CD14-positive monocyte (primary cell): Measurements from ENCODE around the gene TMEM45B. TPM values are rescaled to one million over a fixed set of nuclear protein-coding genes. Genes with fewer than 3 reads are reported as not detected.
A peak's percentile ranks its signal among the peaks of the same experiment; 100 is the strongest.
"Not testable (repeated sequence)": the region's sequence is repeated elsewhere in the genome, so short reads cannot be mapped to it uniquely, and the experiment has no call there.

Experiments used
- DNase-seq, 3 donors: peaks; one replicate each; pipeline ENCODE4 v3.0.0-alpha.2; 2011 to 2022
- H2AFZ ChIP-seq: 2 replicates; pipeline ENCODE4 v1.6.0; 2012; ENCODE audit warnings: mild to moderate bottlenecking, low read depth, low read length, inconsistent platforms; ENCODE audit not compliant: insufficient read depth, poor library complexity, severe bottlenecking
- H3K27ac ChIP-seq, 2 donors: 1 replicate in 1 of 2; 2 replicates in 1 of 2; pipeline ENCODE4 v1.5.1; 2012 to 2013; ENCODE audit warnings: low read length in 2 of 2, control low read depth in 1 of 2, inconsistent platforms in 1 of 2, low read depth in 1 of 2, mild to moderate bottlenecking in 1 of 2
- H3K27me3 ChIP-seq, 2 donors: one replicate each; pipeline versions ENCODE4 v1.6.0 to v1.6.1; 2011 to 2013; ENCODE audit warnings: low read length in 2 of 2; ENCODE audit not compliant: control insufficient read depth in 2 of 2, insufficient read depth in 2 of 2
- H3K36me3 ChIP-seq, 2 donors: replicated peaks in 1 of 2; 1 replicate in 1 of 2; 2 replicates in 1 of 2; pipeline versions ENCODE4 v1.5.1 to v1.6.1; 2012 to 2013; ENCODE audit warnings: low read length in 2 of 2, control low read depth in 1 of 2, inconsistent platforms in 1 of 2, mild to moderate bottlenecking in 1 of 2; ENCODE audit not compliant: insufficient read depth in 2 of 2, control insufficient read depth in 1 of 2
- H3K4me1 ChIP-seq, 2 donors: 1 replicate in 1 of 2; 2 replicates in 1 of 2; pipeline versions ENCODE4 v1.5.1 to v1.6.1; 2012 to 2013; ENCODE audit warnings: low read length in 2 of 2, control low read depth in 1 of 2, inconsistent platforms in 1 of 2, mild to moderate bottlenecking in 1 of 2, moderate library complexity in 1 of 2; ENCODE audit not compliant: insufficient read depth in 2 of 2, control insufficient read depth in 1 of 2
- H3K4me2 ChIP-seq: replicated peaks from 2 replicates; pipeline ENCODE3; 2012; ENCODE audit warnings: low read length, moderate library complexity, mild to moderate bottlenecking; ENCODE audit not compliant: poor library complexity, severe bottlenecking; ENCODE audit errors: extremely low read depth
- H3K4me3 ChIP-seq, 3 experiments: fragments of 200-600 bp in 1 of 3; sonication (generic) in 1 of 3; replicated peaks in 1 of 3; 1 replicate in 2 of 3; 2 replicates in 1 of 3; pipeline ENCODE4 v1.5.1; 2011 to 2013; ENCODE audit warnings: low read length in 3 of 3, mild to moderate bottlenecking in 3 of 3, control low read depth in 2 of 3, low read depth in 2 of 3, inconsistent platforms in 1 of 3, moderate library complexity in 1 of 3
- H3K79me2 ChIP-seq: 2 replicates; pipeline ENCODE4 v1.6.0; 2012; ENCODE audit warnings: mild to moderate bottlenecking, control low read depth, inconsistent platforms, low read length, moderate library complexity; ENCODE audit not compliant: insufficient read depth
- H3K9ac ChIP-seq: 2 replicates; pipeline ENCODE4 v1.6.0; 2017; ENCODE audit warnings: low read length, mild to moderate bottlenecking; ENCODE audit not compliant: insufficient read depth, poor library complexity, severe bottlenecking
- H3K9me3 ChIP-seq, 2 donors: replicated peaks in 1 of 2; 1 replicate in 1 of 2; 2 replicates in 1 of 2; pipeline versions ENCODE4 v1.5.1 to v1.6.1; 2012 to 2013; ENCODE audit warnings: low read length in 2 of 2, control low read depth in 1 of 2; ENCODE audit not compliant: control insufficient read depth in 1 of 2, insufficient read depth in 1 of 2
- H4K20me1 ChIP-seq: 2 replicates; pipeline ENCODE4 v1.6.0; 2012; ENCODE audit warnings: mild to moderate bottlenecking, low read length, control low read depth, moderate library complexity; ENCODE audit not compliant: insufficient read depth
- H3K27ac Mint-ChIP-seq, 7 donors: one replicate each; pipeline ENCODE4 v1.8.0; 2020; ENCODE audit warnings: mild to moderate bottlenecking in 7 of 7, mixed read lengths in 7 of 7, moderate library complexity in 6 of 7, inconsistent platforms in 2 of 7
- H3K27me3 Mint-ChIP-seq, 3 donors: one replicate each; pipeline ENCODE4 v1.8.0; 2021 to 2022; ENCODE audit warnings: low read depth in 3 of 3, mild to moderate bottlenecking in 3 of 3, mixed read lengths in 3 of 3, moderate library complexity in 3 of 3, inconsistent platforms in 1 of 3
- H3K36me3 Mint-ChIP-seq, 2 donors: one replicate each; pipeline ENCODE4 v1.8.0; 2020; ENCODE audit warnings: mixed read lengths in 2 of 2, inconsistent platforms in 1 of 2, mild to moderate bottlenecking in 1 of 2
- H3K4me1 Mint-ChIP-seq: one replicate; pipeline ENCODE4 v1.8.0; 2020; ENCODE audit warnings: mild to moderate bottlenecking, mixed read lengths
- H3K4me3 Mint-ChIP-seq, 2 donors: one replicate each; pipeline ENCODE4 v1.8.0; 2020; ENCODE audit warnings: mild to moderate bottlenecking in 2 of 2, mixed read lengths in 2 of 2, moderate library complexity in 1 of 2
- H3K9me3 Mint-ChIP-seq, 7 donors: one replicate each; pipeline ENCODE4 v1.8.0; 2020 to 2022; ENCODE audit warnings: mixed read lengths in 7 of 7, mild to moderate bottlenecking in 6 of 7, moderate library complexity in 6 of 7, inconsistent platforms in 2 of 7
- WGBS: methylation state at CpG from one replicate; pipeline ENCODE4 v1.1.5; 2013; ENCODE audit warnings: missing lambda C conversion rate; ENCODE audit not compliant: insufficient coverage; 5-methylcytosine and 5-hydroxymethylcytosine counted together
- intact Hi-C, 2 donors: fragments of 100-400 bp; cut with micrococcal nuclease; formaldehyde crosslinking; loops; one replicate each; pipeline versions ENCODE4 v1.15.0 to v1.15.1; 2023
- polyA plus RNA-seq, 3 donors: library from polyadenylated mRNA; depleted of rRNA in 1 of 3; unstranded in 2 of 3; stranded (reverse) in 1 of 3; fragments of 300-500 nt in 2 of 3; fragments of >200 nt in 1 of 3; fragmentation: Illumina TruSeq in 2 of 3; gene quantifications; 1 replicate in 2 of 3; 2 replicates in 1 of 3; pipeline ENCODE4 v1.2.3, GENCODE V29; 2012 to 2021
- TF ChIP-seq, protein P1 (sequence below): fragments of 200-600 bp; IDR thresholded peaks from one replicate; pipeline ENCODE4 v1.8.0; 2022; ENCODE audit warnings: antibody characterized with exemption, mild to moderate bottlenecking

Gene TMEM45B
- polyA plus RNA-seq, 3 donors, result 0.24 to 1.7 (median 0.56) TPM

DNA sequence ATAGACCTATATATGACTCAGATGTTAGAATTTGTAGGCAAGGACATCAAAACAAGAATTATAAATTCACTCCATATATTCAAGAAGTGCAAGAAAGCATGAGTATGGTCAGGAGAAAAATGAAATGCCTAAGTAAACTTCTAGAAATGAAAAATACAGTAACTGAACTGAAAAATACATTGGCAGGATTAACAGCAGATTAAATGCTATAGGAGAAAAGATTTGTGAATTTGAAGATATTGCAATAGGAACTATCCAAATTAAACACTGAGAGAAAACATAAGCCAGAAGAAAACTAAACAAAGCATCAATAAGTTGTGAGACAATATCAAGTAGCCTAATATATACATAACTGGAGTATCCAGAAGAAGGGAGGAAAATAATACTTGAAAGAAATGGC lies 46.6 kb upstream of the TMEM45B start:
- TF ChIP-seq, protein P1, sequence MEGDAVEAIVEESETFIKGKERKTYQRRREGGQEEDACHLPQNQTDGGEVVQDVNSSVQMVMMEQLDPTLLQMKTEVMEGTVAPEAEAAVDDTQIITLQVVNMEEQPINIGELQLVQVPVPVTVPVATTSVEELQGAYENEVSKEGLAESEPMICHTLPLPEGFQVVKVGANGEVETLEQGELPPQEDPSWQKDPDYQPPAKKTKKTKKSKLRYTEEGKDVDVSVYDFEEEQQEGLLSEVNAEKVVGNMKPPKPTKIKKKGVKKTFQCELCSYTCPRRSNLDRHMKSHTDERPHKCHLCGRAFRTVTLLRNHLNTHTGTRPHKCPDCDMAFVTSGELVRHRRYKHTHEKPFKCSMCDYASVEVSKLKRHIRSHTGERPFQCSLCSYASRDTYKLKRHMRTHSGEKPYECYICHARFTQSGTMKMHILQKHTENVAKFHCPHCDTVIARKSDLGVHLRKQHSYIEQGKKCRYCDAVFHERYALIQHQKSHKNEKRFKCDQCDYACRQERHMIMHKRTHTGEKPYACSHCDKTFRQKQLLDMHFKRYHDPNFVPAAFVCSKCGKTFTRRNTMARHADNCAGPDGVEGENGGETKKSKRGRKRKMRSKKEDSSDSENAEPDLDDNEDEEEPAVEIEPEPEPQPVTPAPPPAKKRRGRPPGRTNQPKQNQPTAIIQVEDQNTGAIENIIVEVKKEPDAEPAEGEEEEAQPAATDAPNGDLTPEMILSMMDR, result no peak
- peaks cover 2% of the 10 kb centered on the region for H3K4me1 Mint-ChIP-seq
- Histone ChIP-seq H3K79me2 (no peaks in the 10 kb centered on the region), H3K4me3 (no peak overlapping the region), H3K9me3 (no peaks in the 10 kb centered on the region), H3K4me1 (no peaks in the 10 kb centered on the region), H4K20me1 (no peaks in the 10 kb centered on the region), H3K9ac (no peak overlapping the region), H3K36me3 (no peaks in the 10 kb centered on the region), H3K27me3 (no peaks in the 10 kb centered on the region), H2AFZ (no peak overlapping the region), H3K27ac (no peak overlapping the region), H3K4me2 (no peak overlapping the region)
- no peak for DNase-seq
- H3K36me3 Mint-ChIP-seq, result no peaks in the 10 kb centered on the region
- peaks cover 1 to 18% (median 6%) of the 10 kb centered on the region in 3 donors for H3K27me3 Mint-ChIP-seq
- H3K9me3 Mint-ChIP-seq, result peaks cover 0 to 11% (median 5%) of the 10 kb centered on the region in 7 donors
- intact Hi-C loops, result no loop called here
- peak overlapping the region in 1 of 2 donors; percentile 16 for H3K4me3 Mint-ChIP-seq
- no peak overlapping the region for H3K27ac Mint-ChIP-seq

DNA sequence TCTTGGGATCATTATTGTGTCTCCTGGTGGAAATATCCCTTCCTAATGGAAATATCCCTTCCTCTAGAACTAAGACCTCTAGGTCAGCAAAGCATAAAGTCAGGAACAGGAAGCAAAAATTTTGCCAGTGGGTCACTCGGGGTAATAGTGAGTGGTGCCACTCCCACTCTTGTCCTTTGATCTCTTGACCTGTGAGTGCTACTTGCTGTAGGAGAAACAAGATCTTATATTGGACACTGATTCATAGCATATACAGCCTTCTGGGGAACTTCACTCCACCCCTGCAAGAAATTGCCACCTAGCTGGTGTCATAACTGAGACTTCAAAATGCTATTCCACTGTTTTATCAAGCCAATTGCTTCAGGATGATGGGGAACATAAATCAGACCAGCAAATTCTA lies 44.7 kb upstream of the TMEM45B start:
- DNase-seq, result no peak
- Histone ChIP-seq H3K27ac (no peak overlapping the region), H3K79me2 (no peaks in the 10 kb centered on the region), H3K4me3 (no peak overlapping the region), H2AFZ (no peak overlapping the region), H3K9ac (no peak overlapping the region), H3K27me3 (no peaks in the 10 kb centered on the region), H3K4me1 (no peaks in the 10 kb centered on the region), H3K36me3 (no peaks in the 10 kb centered on the region), H3K4me2 (no peak overlapping the region), H3K9me3 (no peaks in the 10 kb centered on the region), H4K20me1 (no peaks in the 10 kb centered on the region)
- no peaks in the 10 kb centered on the region for H3K36me3 Mint-ChIP-seq
- H3K4me1 Mint-ChIP-seq, result peaks cover 2% of the 10 kb centered on the region
- intact Hi-C loops, result no loop called here
- WGBS, result no CpG with 5 or more reads among the region's 1 CpG
- no peak overlapping the region for H3K4me3 Mint-ChIP-seq
- H3K27ac Mint-ChIP-seq, result no peak overlapping the region
- peaks cover 1 to 21% (median 5%) of the 10 kb centered on the region in 3 donors for H3K27me3 Mint-ChIP-seq
- TF ChIP-seq, protein P1, result no peak
- H3K9me3 Mint-ChIP-seq, result peaks cover 0 to 11% (median 5%) of the 10 kb centered on the region in 7 donors

DNA sequence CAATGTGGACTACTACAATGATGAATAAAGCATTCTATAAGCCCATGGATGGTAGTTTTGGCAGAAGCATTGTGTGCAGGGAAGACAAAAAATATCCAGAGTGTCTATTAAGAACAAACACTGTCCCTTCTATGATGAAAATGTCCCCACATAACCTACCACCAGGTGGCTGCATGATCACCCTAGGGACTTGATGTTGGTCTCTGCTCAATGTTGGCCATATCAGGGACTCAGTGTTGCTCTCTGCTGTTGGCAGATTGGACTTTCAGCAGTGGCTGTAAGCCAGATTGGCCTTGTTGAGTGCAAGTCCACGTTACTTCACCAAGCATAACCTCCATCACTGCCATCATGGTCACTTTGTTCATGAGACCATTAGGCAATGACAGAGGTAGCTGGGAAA lies 44.2 kb upstream of the TMEM45B start:
- H3K9me3 ChIP-seq, H3K4me1 Mint-ChIP-seq, H3K27ac Mint-ChIP-seq, H3K27ac ChIP-seq, H3K4me1 ChIP-seq, H3K27me3 ChIP-seq, H3K79me2 ChIP-seq, H3K4me3 ChIP-seq, H3K36me3 ChIP-seq, intact Hi-C loops, H3K4me3 Mint-ChIP-seq, H3K36me3 Mint-ChIP-seq, H3K4me2 ChIP-seq, H2AFZ ChIP-seq, H3K9ac ChIP-seq, H4K20me1 ChIP-seq: not testable (repeated sequence)
- peaks cover 0 to 11% (median 5%) of the 10 kb centered on the region in 7 donors for H3K9me3 Mint-ChIP-seq
- WGBS, result no CpG with 5 or more reads among the region's 1 CpG
- peaks cover 1 to 24% (median 8%) of the 10 kb centered on the region in 3 donors for H3K27me3 Mint-ChIP-seq
- DNase-seq, result peak in 1 of 3 donors; percentile 9
